GM21528 (cell line): ENCODE results near the gene DHX16.

Experiments used
- ATAC-seq: cut with Tn5 transposase; IDR thresholded peaks from one replicate; pipeline ENCODE4 v1.9.1; 2021; ENCODE audit warnings: mild to moderate bottlenecking, moderate library complexity; ENCODE audit not compliant: unreplicated experiment, low FRiP score

The DHX16 gene

DNA sequence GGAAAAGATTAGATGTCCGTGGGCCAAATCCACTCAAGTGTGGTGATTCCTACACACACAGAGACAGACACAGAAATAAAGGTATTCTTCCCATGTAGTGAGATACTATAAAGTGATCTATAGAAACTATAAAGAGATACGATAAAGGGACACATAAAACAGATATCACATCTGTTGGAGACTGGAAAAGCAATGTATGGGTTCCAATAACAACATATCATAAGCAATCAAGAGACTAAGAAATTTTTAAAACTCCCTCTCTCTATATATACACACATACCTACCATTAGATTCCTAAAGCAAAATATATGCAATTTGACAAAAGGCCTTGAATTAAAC lies 61.0 kb downstream of the DHX16 start:
- ATAC-seq: no peak

DNA sequence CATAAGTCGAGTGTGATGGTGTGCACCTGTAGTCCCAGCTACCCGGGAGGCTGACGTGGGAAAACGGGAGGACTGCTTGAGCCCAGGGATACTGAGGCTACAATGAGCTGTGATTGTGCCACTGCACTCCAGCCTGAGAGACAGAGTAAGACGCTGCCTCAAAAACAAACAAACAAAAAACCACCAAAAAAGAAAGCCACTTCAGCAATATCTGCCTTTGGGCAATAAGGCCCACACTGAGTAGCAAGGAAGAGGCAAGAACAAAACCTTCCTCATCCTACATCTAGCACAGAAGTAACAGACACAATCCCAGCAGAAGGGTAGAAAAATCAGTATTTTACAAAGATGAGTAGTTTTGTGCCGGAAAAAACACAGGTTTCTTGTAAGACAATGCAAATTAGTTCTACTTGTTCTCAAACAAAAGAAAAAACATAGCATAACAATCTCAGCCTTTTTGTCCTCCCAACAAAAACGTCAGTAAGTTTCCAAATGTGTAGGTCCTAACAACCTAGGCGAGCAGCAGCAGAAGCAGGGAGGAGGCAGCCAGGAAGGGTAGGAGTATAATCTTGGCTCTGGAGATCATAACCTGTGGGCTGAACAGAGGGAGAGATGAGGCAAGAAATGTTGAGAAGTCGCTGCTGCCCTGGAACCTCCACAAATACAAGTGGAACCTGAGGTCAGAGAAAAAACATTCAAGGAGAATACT lies 61.5 kb downstream of the DHX16 start:
- no peak for ATAC-seq

DNA sequence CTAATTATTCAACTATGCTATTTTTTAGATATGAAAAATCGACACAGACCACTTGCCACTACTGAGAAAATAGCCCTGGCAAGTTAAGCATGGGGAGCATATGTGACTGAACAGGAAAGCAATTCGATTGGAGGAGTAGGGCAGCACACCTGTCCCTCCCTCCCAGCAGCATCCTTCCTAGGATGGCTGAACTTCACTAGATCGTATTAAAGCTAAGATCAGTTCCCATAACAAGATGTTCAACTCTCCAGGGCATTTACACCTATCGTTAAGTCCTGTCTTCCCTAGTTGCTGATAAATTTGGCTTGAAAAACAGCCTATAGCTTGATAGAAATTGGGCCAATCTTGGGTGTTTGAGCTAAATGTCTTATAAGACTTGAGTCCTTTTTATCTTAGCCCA lies 62.7 kb downstream of the DHX16 start:
- ATAC-seq: no peak

DNA sequence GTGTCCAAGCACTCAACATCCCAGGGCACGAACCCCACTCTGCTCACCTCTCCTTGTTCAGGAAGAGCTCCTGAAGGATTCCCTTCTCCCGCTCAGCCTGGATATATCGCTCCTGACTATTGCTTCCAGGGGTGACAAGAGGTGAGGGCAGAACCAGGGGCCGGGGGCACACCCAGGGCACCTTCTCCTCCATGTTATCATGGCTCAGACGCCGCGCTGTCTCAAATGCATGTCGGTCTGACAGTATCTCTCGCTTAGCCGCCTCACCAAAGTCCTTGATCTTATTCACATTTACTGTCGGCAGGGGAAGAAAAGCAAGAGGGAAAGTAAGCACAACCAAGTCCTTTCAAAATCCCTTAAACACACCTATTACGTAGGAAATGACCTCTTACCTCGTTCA lies 68.8 kb downstream of the DHX16 start:
- no peak for ATAC-seq
